T-cell (primary cell): ENCODE measurements around the gene DNAJC13. TPM values are rescaled to one million over a fixed set of nuclear protein-coding genes. Genes with fewer than 3 reads are reported as not detected.

Experiments used
- ATAC-seq, 4 experiments: fragments of 200-7000 bp in 3 of 4; fragments of 150-1000 bp in 1 of 4; cut with Tn5 transposase; replicated peaks in 1 of 4; 1 replicate in 3 of 4; 2 replicates in 1 of 4; pipeline ENCODE4 v1.10.0; 2021; ENCODE audit warnings: moderate library complexity in 3 of 4, mild to moderate bottlenecking in 2 of 4, moderate number of reproducible peaks in 1 of 4
- CTCF ChIA-PET, 2 donors: fragments of 300-600 bp; sonication (Branson Sonifier 250); formaldehyde crosslinking; loops; one replicate each; lab custom pipeline; 2022; ENCODE audit warnings: antibody characterized with exemption in 2 of 2; lab: Charles Lee
- POLR2A ChIA-PET, 2 donors: fragments of 300-600 bp; sonication (Branson Sonifier 250); formaldehyde crosslinking; loops; one replicate each; lab custom pipeline; 2022; ENCODE audit warnings: antibody characterized with exemption in 2 of 2; lab: Charles Lee
- DNase-seq, 35 experiments: peaks; one replicate each; pipeline versions ENCODE4 v3.0.0 to v3.0.0-alpha.2; 2013 to 2023
- H3K27ac ChIP-seq: one replicate; pipeline ENCODE4 v1.5.1; 2013; ENCODE audit warnings: low read length
- H3K27me3 ChIP-seq, 2 experiments: replicated peaks in 1 of 2; 1 replicate in 1 of 2; 2 replicates in 1 of 2; pipeline versions ENCODE4 v1.6.1 to v1.7.0; 2013; ENCODE audit warnings: low read length in 1 of 2, mixed read lengths in 1 of 2; ENCODE audit not compliant: control insufficient read depth in 2 of 2, insufficient read depth in 2 of 2; ENCODE audit errors: extremely low read depth in 1 of 2
- H3K36me3 ChIP-seq, 2 donors: 1 replicate in 1 of 2; 2 replicates in 1 of 2; pipeline versions ENCODE4 v1.6.1 to v1.7.0; 2013; ENCODE audit warnings: low read length in 1 of 2; ENCODE audit not compliant: control insufficient read depth in 2 of 2, insufficient read depth in 1 of 2; ENCODE audit errors: extremely low read depth in 1 of 2
- H3K4me1 ChIP-seq, 2 experiments: 1 replicate in 1 of 2; 2 replicates in 1 of 2; pipeline versions ENCODE4 v1.6.1 to v1.7.0; 2013; ENCODE audit warnings: low read length in 2 of 2, mixed read lengths in 1 of 2; ENCODE audit not compliant: insufficient read depth in 2 of 2, control insufficient read depth in 1 of 2; ENCODE audit errors: extremely low read depth in 1 of 2
- H3K4me3 ChIP-seq, 2 donors: 1 replicate in 1 of 2; 2 replicates in 1 of 2; pipeline versions ENCODE4 v1.5.1 to v1.7.0; 2013; ENCODE audit warnings: mild to moderate bottlenecking in 2 of 2, low read length in 1 of 2, moderate library complexity in 1 of 2; ENCODE audit not compliant: control insufficient read depth in 1 of 2; ENCODE audit errors: extremely low read depth in 1 of 2
- H3K9me3 ChIP-seq: 2 replicates; pipeline ENCODE4 v1.7.0; 2013
- H3K27ac Mint-ChIP-seq, 2 donors: one replicate each; pipeline ENCODE4 v1.8.0; 2020 to 2021; ENCODE audit warnings: mild to moderate bottlenecking in 2 of 2, mixed read lengths in 2 of 2
- H3K27me3 Mint-ChIP-seq, 2 donors: one replicate each; pipeline ENCODE4 v1.8.0; 2021 to 2022; ENCODE audit warnings: mixed read lengths in 2 of 2
- H3K36me3 Mint-ChIP-seq: one replicate; pipeline ENCODE4 v1.8.0; 2021; ENCODE audit warnings: mixed read lengths
- H3K4me1 Mint-ChIP-seq, 3 donors: one replicate each; pipeline ENCODE4 v1.8.0; 2020 to 2022; ENCODE audit warnings: mixed read lengths in 3 of 3, mild to moderate bottlenecking in 1 of 3
- H3K4me3 Mint-ChIP-seq, 3 donors: one replicate each; pipeline ENCODE4 v1.8.0; 2020 to 2022; ENCODE audit warnings: mild to moderate bottlenecking in 3 of 3, mixed read lengths in 3 of 3, moderate library complexity in 3 of 3
- H3K9me3 Mint-ChIP-seq, 3 donors: one replicate each; pipeline ENCODE4 v1.8.0; 2020 to 2022; ENCODE audit warnings: mixed read lengths in 3 of 3
- WGBS: methylation state at CpG from one replicate; pipeline ENCODE4 v1.1.5; 2013; ENCODE audit warnings: missing lambda C conversion rate; ENCODE audit not compliant: insufficient coverage; 5-methylcytosine and 5-hydroxymethylcytosine counted together
- total RNA-seq, 35 experiments: library from RNA in 6 of 35; stranded (reverse) in 6 of 35; fragments of 120-200 nt in 1 of 35; gene quantifications; one replicate each; pipeline versions ENCODE4 v1.2.1 to v1.2.4 and lab custom pipeline; 2013 to 2026

Gene DNAJC13
- total RNA-seq, 5 donors from 2014 or later (not counting 1 experiment from before 2014, with no cell fraction given) = 28.7 to 33.7 (median 31.3) TPM

DNA sequence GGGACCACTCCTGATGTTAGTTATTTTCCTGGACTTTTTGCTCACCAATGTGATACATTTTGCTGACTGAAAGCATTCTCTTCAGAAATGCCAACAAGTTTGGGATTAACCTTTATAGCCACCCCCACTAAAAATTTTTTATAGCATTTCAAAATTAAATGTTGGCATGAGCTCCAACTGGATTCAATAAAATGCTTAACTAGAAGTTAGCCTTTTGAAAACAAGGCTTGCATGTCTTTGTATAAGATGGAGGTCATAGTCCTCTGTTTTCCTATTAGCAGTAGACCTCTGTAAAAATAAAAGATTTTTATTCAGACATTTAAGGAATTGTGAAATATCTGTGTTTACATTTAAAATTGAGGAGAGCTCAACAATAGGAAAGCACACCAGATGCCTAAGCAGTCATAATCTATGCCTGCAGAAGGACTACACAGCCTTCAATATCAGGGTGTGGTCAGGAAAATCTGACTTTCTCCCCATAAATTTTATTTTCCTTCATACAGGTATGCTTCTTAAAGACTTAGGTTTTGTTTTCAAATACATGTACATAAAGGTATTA, 87.2 kb downstream of the DNAJC13 start:
- Mint-ChIP-seq H3K4me1 (no peaks in the 10 kb centered on the region), H3K27ac (no peak overlapping the region), H3K36me3 (peaks cover 62% of the 10 kb centered on the region), H3K27me3 (no peaks in the 10 kb centered on the region), H3K9me3 (no peaks in the 10 kb centered on the region), H3K4me3 (no peak overlapping the region)
- ATAC-seq = no peak
- H3K27me3 ChIP-seq = no peaks in the 10 kb centered on the region
- POLR2A ChIA-PET = interaction anchor here in 1 of 2 donors (0.6 kb wide), 1 partner anchor 416 kb away, joined by 3 read pairs; no protein-coding TSS in a partner anchor
- CTCF ChIA-PET = interaction anchor here in 1 of 2 donors (0.6 kb wide), 1 partner anchor 11 kb away, joined by 3 read pairs; no protein-coding TSS in a partner anchor
- H3K4me1 ChIP-seq = no peaks in the 10 kb centered on the region
- H3K27ac ChIP-seq = no peak overlapping the region
- DNase-seq = no peak
- no peaks in the 10 kb centered on the region for H3K9me3 ChIP-seq
- peaks cover 5 to 81% of the 10 kb centered on the region in 2 donors for H3K36me3 ChIP-seq
- no peak overlapping the region for H3K4me3 ChIP-seq

- no peak overlapping the region for H3K27ac Mint-ChIP-seq
- H3K4me1 Mint-ChIP-seq = no peaks in the 10 kb centered on the region
- ChIA-PET CTCF (no interaction called here), POLR2A (no interaction called here)
- no peaks in the 10 kb centered on the region for H3K27me3 ChIP-seq
- H3K27ac ChIP-seq = no peak overlapping the region
- ATAC-seq (no peak), DNase-seq (no peak)
- H3K9me3 Mint-ChIP-seq = no peaks in the 10 kb centered on the region
- H3K9me3 ChIP-seq = no peaks in the 10 kb centered on the region
- H3K36me3 Mint-ChIP-seq = peaks cover 60% of the 10 kb centered on the region
- H3K36me3 ChIP-seq = peaks cover 5 to 68% of the 10 kb centered on the region in 2 donors
- H3K4me3 Mint-ChIP-seq = no peak overlapping the region
- no peaks in the 10 kb centered on the region for H3K4me1 ChIP-seq
- H3K4me3 ChIP-seq = no peak overlapping the region
- H3K27me3 Mint-ChIP-seq = no peaks in the 10 kb centered on the region
- no CpG with 5 or more reads among the region's 4 CpGs for WGBS
These were observed 90.4 kb downstream of the DNAJC13 start for GRCh38 chr3:132507657-132508056.

DNA sequence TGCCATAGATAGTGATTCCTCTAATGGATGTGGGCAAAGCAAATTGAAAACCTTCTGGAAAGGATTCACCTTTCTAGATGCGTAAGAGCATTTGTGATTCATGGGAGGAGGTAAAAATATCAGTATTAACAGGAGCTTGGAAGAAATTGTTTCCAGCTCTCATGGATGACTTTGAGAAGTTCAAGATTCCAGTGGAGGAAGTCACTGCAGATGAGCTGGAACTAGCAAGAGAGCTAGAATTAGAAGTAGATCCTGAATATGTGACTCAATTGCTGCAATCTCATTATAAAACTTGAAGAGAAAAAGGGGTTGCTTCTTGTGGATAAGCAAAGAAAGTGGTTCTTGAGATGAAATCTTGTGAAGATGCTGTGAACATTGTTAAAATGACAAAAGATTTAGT, 91.8 kb downstream of the DNAJC13 start:
- Histone ChIP-seq H3K36me3 (peaks cover 5 to 68% of the 10 kb centered on the region in 2 donors), H3K9me3 (no peaks in the 10 kb centered on the region), H3K27ac (no peak overlapping the region), H3K27me3 (no peaks in the 10 kb centered on the region), H3K4me1 (no peaks in the 10 kb centered on the region), H3K4me3 (no peak overlapping the region)
- no peak overlapping the region for H3K4me3 Mint-ChIP-seq
- POLR2A ChIA-PET = no interaction called here
- no peaks in the 10 kb centered on the region for H3K27me3 Mint-ChIP-seq
- CTCF ChIA-PET = interaction anchor here in 1 of 2 donors (0.6 kb wide), 1 partner anchor 811 kb away, joined by 5 read pairs; no protein-coding TSS in a partner anchor
- ATAC-seq (no peak), DNase-seq (no peak)
- peaks cover 61% of the 10 kb centered on the region for H3K36me3 Mint-ChIP-seq
- WGBS = 100% methylated on average over 1 of the region's 1 CpG
- no peaks in the 10 kb centered on the region for H3K9me3 Mint-ChIP-seq
- H3K4me1 Mint-ChIP-seq = no peaks in the 10 kb centered on the region
- no peak overlapping the region for H3K27ac Mint-ChIP-seq

DNA sequence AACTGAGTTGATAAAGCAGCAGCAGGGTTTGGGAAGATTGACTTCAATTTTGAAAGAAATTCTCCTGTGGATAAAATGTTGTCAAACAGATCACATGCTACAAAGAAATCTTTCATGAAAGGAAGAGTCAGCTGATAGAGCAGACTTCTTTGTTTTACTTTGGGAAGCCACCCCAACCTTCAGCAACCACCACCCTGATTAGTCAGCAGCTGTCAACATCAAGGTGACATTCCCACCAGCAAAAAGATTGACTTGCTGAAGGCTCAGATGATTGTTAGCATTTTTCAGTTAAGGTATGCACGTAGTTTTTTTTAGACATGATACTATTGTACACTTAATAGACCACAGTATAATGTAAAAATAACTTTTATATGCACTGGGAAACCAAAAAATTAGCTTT, 92.2 kb downstream of the DNAJC13 start:
- Histone ChIP-seq H3K36me3 (peaks cover 5 to 70% of the 10 kb centered on the region in 2 donors), H3K4me3 (no peak overlapping the region), H3K27me3 (no peaks in the 10 kb centered on the region), H3K27ac (no peak overlapping the region), H3K4me1 (no peaks in the 10 kb centered on the region), H3K9me3 (no peaks in the 10 kb centered on the region)
- no peak overlapping the region for H3K4me3 Mint-ChIP-seq
- no peaks in the 10 kb centered on the region for H3K27me3 Mint-ChIP-seq
- ChIA-PET POLR2A (interaction anchor here in 1 of 2 donors (0.5 kb wide), 1 partner anchor 1736 kb away, joined by 3 read pairs; no protein-coding TSS in a partner anchor), CTCF (interaction anchor here in 1 of 2 donors (0.6 kb wide), 1 partner anchor 811 kb away, joined by 5 read pairs; no protein-coding TSS in a partner anchor)
- WGBS = no CpG with 5 or more reads among the region's 1 CpG
- no peak for DNase-seq
- peaks cover 64% of the 10 kb centered on the region for H3K36me3 Mint-ChIP-seq
- no peak overlapping the region for H3K27ac Mint-ChIP-seq
- no peaks in the 10 kb centered on the region for H3K4me1 Mint-ChIP-seq
- ATAC-seq = no peak
- no peaks in the 10 kb centered on the region for H3K9me3 Mint-ChIP-seq

DNA sequence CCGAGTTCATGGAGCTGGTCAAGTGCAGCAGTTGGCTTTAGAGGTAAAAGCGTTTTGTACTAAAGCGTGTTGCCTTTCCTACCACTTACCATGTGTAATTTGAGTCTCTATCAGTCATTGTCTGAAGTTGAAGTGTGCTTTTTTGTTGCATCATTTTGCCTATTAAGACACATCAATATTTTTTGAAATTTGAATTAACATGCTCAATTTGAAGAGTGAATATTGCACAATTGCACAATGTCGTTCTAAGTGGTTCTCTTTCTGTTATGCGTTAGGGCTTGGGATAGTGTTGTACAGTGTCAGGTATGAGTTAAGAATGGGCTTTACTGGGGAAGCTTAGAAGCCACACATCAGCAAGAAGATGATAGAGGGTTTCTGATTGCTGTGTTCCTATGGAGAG, 95.8 kb downstream of the DNAJC13 start:
- peaks cover 64% of the 10 kb centered on the region for H3K36me3 Mint-ChIP-seq
- no peak overlapping the region for H3K27ac Mint-ChIP-seq
- CTCF ChIA-PET = interaction anchor here in 1 of 2 donors (0.6 kb wide), 1 partner anchor 101 kb away, joined by 3 read pairs; no protein-coding TSS in a partner anchor
- no peak overlapping the region for H3K4me3 Mint-ChIP-seq
- POLR2A ChIA-PET = no interaction called here
- Histone ChIP-seq H3K27ac (no peak overlapping the region), H3K27me3 (no peaks in the 10 kb centered on the region), H3K4me1 (no peaks in the 10 kb centered on the region), H3K4me3 (no peak overlapping the region), H3K9me3 (no peaks in the 10 kb centered on the region), H3K36me3 (peaks cover 0 to 68% of the 10 kb centered on the region in 2 donors)
- H3K4me1 Mint-ChIP-seq = no peaks in the 10 kb centered on the region
- WGBS = 94% methylated on average over 2 of the region's 5 CpGs
- H3K9me3 Mint-ChIP-seq = no peaks in the 10 kb centered on the region
- ATAC-seq = no peak
- no peaks in the 10 kb centered on the region for H3K27me3 Mint-ChIP-seq
- no peak for DNase-seq

DNA sequence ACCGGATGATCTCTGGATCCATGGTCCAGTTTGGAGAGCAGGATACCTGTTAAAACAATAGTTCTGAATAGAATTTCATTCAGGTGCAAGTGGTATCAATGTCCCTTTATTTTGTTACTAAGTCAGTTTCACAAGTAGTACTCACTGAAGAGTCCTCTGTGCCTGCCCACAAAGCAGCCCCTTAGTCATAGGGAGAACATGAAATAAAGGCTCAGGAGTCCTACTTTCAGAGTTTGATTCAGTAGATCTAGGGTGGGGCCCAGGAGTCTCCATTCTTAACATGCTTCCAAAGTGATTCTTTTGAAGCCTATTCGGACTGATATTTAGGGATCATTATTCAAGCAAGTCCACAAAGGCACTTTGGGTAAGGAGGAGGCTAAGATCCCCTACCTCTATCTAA, 100.0 kb downstream of the DNAJC13 start:
- H3K27ac ChIP-seq = no peak overlapping the region
- no CpG with 5 or more reads among the region's 2 CpGs for WGBS
- ChIA-PET POLR2A (no interaction called here), CTCF (interaction anchor here in 1 of 2 donors (1.2 kb wide), 1 partner anchor 19 kb away, joined by 4 read pairs; no protein-coding TSS in a partner anchor)
- no peaks in the 10 kb centered on the region for H3K4me1 ChIP-seq
- Mint-ChIP-seq H3K27me3 (no peaks in the 10 kb centered on the region), H3K9me3 (no peaks in the 10 kb centered on the region), H3K27ac (no peak overlapping the region), H3K4me3 (no peak overlapping the region), H3K36me3 (peaks cover 60% of the 10 kb centered on the region), H3K4me1 (peaks cover 0 to 6% (median 3%) of the 10 kb centered on the region in 3 donors)
- ATAC-seq (no peak), DNase-seq (no peak)
- H3K36me3 ChIP-seq = peaks cover 0 to 62% of the 10 kb centered on the region in 2 donors
- H3K4me3 ChIP-seq = no peak overlapping the region
- H3K27me3 ChIP-seq = no peaks in the 10 kb centered on the region
- H3K9me3 ChIP-seq = no peaks in the 10 kb centered on the region
